Measurements from ENCODE around the gene VWDE.

DNA sequence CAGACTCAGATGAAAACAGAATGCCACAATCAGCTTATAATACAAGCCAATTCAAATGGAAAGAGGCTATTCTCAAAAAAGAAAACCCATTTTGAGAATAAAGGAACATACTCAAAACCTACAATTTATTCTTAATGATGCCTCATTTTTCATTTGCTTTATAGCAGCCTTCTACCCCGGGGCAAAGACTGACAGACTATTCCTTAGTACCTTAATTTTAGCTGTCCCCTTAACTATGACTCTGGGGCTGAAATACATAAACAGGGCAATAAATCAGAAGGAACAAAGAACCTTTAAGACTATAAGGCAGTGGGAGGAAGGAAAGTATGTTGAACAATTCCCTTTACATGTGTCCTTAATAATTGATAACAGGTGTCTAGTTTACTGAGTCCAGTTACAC lies 115.8 kb downstream of the VWDE start:
- TF ChIP-seq, protein P1, sequence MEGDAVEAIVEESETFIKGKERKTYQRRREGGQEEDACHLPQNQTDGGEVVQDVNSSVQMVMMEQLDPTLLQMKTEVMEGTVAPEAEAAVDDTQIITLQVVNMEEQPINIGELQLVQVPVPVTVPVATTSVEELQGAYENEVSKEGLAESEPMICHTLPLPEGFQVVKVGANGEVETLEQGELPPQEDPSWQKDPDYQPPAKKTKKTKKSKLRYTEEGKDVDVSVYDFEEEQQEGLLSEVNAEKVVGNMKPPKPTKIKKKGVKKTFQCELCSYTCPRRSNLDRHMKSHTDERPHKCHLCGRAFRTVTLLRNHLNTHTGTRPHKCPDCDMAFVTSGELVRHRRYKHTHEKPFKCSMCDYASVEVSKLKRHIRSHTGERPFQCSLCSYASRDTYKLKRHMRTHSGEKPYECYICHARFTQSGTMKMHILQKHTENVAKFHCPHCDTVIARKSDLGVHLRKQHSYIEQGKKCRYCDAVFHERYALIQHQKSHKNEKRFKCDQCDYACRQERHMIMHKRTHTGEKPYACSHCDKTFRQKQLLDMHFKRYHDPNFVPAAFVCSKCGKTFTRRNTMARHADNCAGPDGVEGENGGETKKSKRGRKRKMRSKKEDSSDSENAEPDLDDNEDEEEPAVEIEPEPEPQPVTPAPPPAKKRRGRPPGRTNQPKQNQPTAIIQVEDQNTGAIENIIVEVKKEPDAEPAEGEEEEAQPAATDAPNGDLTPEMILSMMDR (IDR thresholded peaks at IDR 0.05) = no peak
- TF ChIP-seq EZH2 (IDR thresholded peaks at IDR 0.05; ENCODE audit: borderline replicate concordance, insufficient read depth, low read depth, low read length, poor library complexity, severe bottlenecking) = no peak

Data from B cell (primary cell).